Stimulated activated effector memory CD8-positive, alpha-beta T cell treated with anti-CD3 and anti-CD28 coated beads, Interleukin-12 subunit alpha, Interleukin-12 subunit beta, amount 100 ng/mL, for 72 hours (primary cell): ENCODE measurements around the gene SCYL1.

Experiments
- ATAC-seq: fragments of 150-1000 bp; cut with Tn5 transposase; 2 replicates; pipeline ENCODE4 v1.10.0; 2021
- DNase-seq, 2 donors: peaks; one replicate each; pipeline ENCODE4 v3.0.0; 2021 to 2022; ENCODE audit warnings: low spot score in 2 of 2
- H3K27ac Mint-ChIP-seq: one replicate; pipeline ENCODE4 v1.8.0; 2022; ENCODE audit warnings: mild to moderate bottlenecking, mixed read lengths
- H3K36me3 Mint-ChIP-seq: one replicate; pipeline ENCODE4 v1.8.0; 2022; ENCODE audit warnings: mild to moderate bottlenecking, mixed read lengths
- H3K4me1 Mint-ChIP-seq: one replicate; pipeline ENCODE4 v1.8.0; 2022; ENCODE audit warnings: mixed read lengths
- H3K4me3 Mint-ChIP-seq: one replicate; pipeline ENCODE4 v1.8.0; 2022; ENCODE audit warnings: mild to moderate bottlenecking, mixed read lengths
- H3K9me3 Mint-ChIP-seq: one replicate; pipeline ENCODE4 v1.8.0; 2022; ENCODE audit warnings: mixed read lengths

The SCYL1 gene

GRCh38 chr11:65581928-65582327, 57.0 kb downstream of the SCYL1 start:
- peak overlapping the region; percentile 94 for H3K27ac Mint-ChIP-seq

GRCh38 chr11:65583589-65583988, 58.7 kb downstream of the SCYL1 start:
- peaks cover 76% of the 10 kb centered on the region for H3K4me1 Mint-ChIP-seq
- ATAC-seq: no peak
- no peaks in the 10 kb centered on the region for H3K9me3 Mint-ChIP-seq
- peak overlapping the region; percentile 94 for H3K27ac Mint-ChIP-seq
- H3K4me3 Mint-ChIP-seq: no peak overlapping the region
- H3K36me3 Mint-ChIP-seq: peaks cover 94% of the 10 kb centered on the region
- no peak for DNase-seq

More at GRCh38 chr11:65581928-65582327, 57.0 kb downstream of the SCYL1 start:
- ATAC-seq (no peak), DNase-seq (no peak)
- Mint-ChIP-seq H3K9me3 (no peaks in the 10 kb centered on the region), H3K36me3 (peaks cover 94% of the 10 kb centered on the region), H3K4me3 (no peak overlapping the region), H3K4me1 (peaks cover 70% of the 10 kb centered on the region)

- Mint-ChIP-seq H3K36me3 (peaks cover 94% of the 10 kb centered on the region), H3K4me1 (peaks cover 78% of the 10 kb centered on the region), H3K4me3 (no peak overlapping the region), H3K9me3 (no peaks in the 10 kb centered on the region), H3K27ac (peak overlapping the region; percentile 94)
- no peak for ATAC-seq
- DNase-seq: no peak
These were observed 59.2 kb downstream of the SCYL1 start for GRCh38 chr11:65584106-65584505.

GRCh38 chr11:65584723-65585171, 59.9 kb downstream of the SCYL1 start:
- ATAC-seq (no peak), DNase-seq (no peak)
- peaks cover 94% of the 10 kb centered on the region for H3K36me3 Mint-ChIP-seq
- no peaks in the 10 kb centered on the region for H3K9me3 Mint-ChIP-seq
- H3K4me3 Mint-ChIP-seq: no peak overlapping the region
- H3K27ac Mint-ChIP-seq: peak overlapping the region; percentile 94
- peaks cover 83% of the 10 kb centered on the region for H3K4me1 Mint-ChIP-seq

GRCh38 chr11:65585396-65586246, 60.7 kb downstream of the SCYL1 start:
- peak overlapping the region; percentile 96 for H3K27ac Mint-ChIP-seq
- no peaks in the 10 kb centered on the region for H3K9me3 Mint-ChIP-seq
- ATAC-seq: no peak
- no peak for DNase-seq
- H3K4me3 Mint-ChIP-seq: peak overlapping the region; percentile 80
- peaks cover 85% of the 10 kb centered on the region for H3K4me1 Mint-ChIP-seq
- H3K36me3 Mint-ChIP-seq: peaks cover 94% of the 10 kb centered on the region

- Mint-ChIP-seq H3K36me3 (peaks cover 94% of the 10 kb centered on the region), H3K9me3 (no peaks in the 10 kb centered on the region), H3K4me3 (peak overlapping the region; percentile 80), H3K27ac (peak overlapping the region; percentile 96), H3K4me1 (peaks cover 82% of the 10 kb centered on the region)
- no peak for DNase-seq
- ATAC-seq: no peak
These were observed 61.4 kb downstream of the SCYL1 start for GRCh38 chr11:65586247-65586630.

GRCh38 chr11:65586676-65587075, 61.8 kb downstream of the SCYL1 start:
- peak overlapping the region; percentile 80 for H3K4me3 Mint-ChIP-seq
- H3K36me3 Mint-ChIP-seq: peaks cover 94% of the 10 kb centered on the region
- H3K9me3 Mint-ChIP-seq: no peaks in the 10 kb centered on the region
- peak overlapping the region; percentile 96 for H3K27ac Mint-ChIP-seq
- peaks cover 80% of the 10 kb centered on the region for H3K4me1 Mint-ChIP-seq
- DNase-seq: no peak
- no peak for ATAC-seq
